ENCODE results near the gene BCL2.

The BCL2 gene

GRCh38 chr18:63309422-63309821, 10.1 kb downstream of the BCL2 start:
- ATAC-seq = peak; percentile 37
- DNase-seq = peak; percentile 37

GRCh38 chr18:63307551-63308200, 11.9 kb downstream of the BCL2 start:
- DNase-seq (no peak), ATAC-seq (no peak)

- DNase-seq (no peak), ATAC-seq (no peak)
These were observed 12.6 kb downstream of the BCL2 start for GRCh38 chr18:63306819-63307550.

- ATAC-seq = no peak
- DNase-seq = no peak
These were observed 13.3 kb downstream of the BCL2 start for GRCh38 chr18:63306249-63306648.

- no peak for ATAC-seq
These were observed 16.0 kb downstream of the BCL2 start for GRCh38 chr18:63303547-63303946.

GRCh38 chr18:63302636-63303405, 16.7 kb downstream of the BCL2 start:
- no peak for DNase-seq
- peak; percentile 75 for ATAC-seq

More at GRCh38 chr18:63303547-63303946, 16.0 kb downstream of the BCL2 start:
- no peak for DNase-seq

GRCh38 chr18:63302220-63302619, 17.3 kb downstream of the BCL2 start:
- DNase-seq (no peak), ATAC-seq (no peak)

GRCh38 chr18:63301434-63301833, 18.1 kb downstream of the BCL2 start:
- ATAC-seq = peak; percentile 41

GRCh38 chr18:63299837-63300745, 19.5 kb downstream of the BCL2 start:
- DNase-seq = peak; percentile 44
- ATAC-seq = peak; percentile 58

More at GRCh38 chr18:63301434-63301833, 18.1 kb downstream of the BCL2 start:
- no peak for DNase-seq

- ATAC-seq = no peak
- DNase-seq = peak; percentile 36
These were observed 20.9 kb downstream of the BCL2 start for GRCh38 chr18:63298400-63299365.

- DNase-seq (no peak), ATAC-seq (no peak)
These were observed 21.7 kb downstream of the BCL2 start for GRCh38 chr18:63297687-63298399.

- DNase-seq (no peak), ATAC-seq (no peak)
These were observed 25.6 kb downstream of the BCL2 start for GRCh38 chr18:63293935-63294334.

GRCh38 chr18:63292831-63293683, 26.5 kb downstream of the BCL2 start:
- peak; percentile 49 for DNase-seq
- peak; percentile 70 for ATAC-seq

- no peak for ATAC-seq
- no peak for DNase-seq
These were observed 28.3 kb downstream of the BCL2 start for GRCh38 chr18:63291278-63291677.

GRCh38 chr18:63290821-63291200, 28.8 kb downstream of the BCL2 start:
- DNase-seq = no peak
- ATAC-seq = peak; percentile 75

- DNase-seq (no peak), ATAC-seq (peak; percentile 4)
These were observed 29.3 kb downstream of the BCL2 start for GRCh38 chr18:63290166-63290820.

GRCh38 chr18:63288311-63288710, 31.3 kb downstream of the BCL2 start:
- no peak for ATAC-seq
- DNase-seq = no peak

- no peak for ATAC-seq
- no peak for DNase-seq
These were observed 31.8 kb downstream of the BCL2 start for GRCh38 chr18:63287691-63288220.

Data from stimulated activated naive CD8-positive, alpha-beta T cell treated with anti-CD3 and anti-CD28 coated beads, Interleukin-15, Interleukin-2, amounts not matched to agents 100 U/mL and 50 U/mL, for 24 hours (primary cell).